NCI-H1417 (cell line): ENCODE results near the gene ZNF710.
"Not testable (repeated sequence)": the region's sequence is repeated elsewhere in the genome, so short reads cannot be mapped to it uniquely, and the experiment has no call there.

Experiments
- DNase-seq, 3 experiments: peaks; one replicate each; lab custom pipeline; 2025; lab: John Stamatoyannopoulos, UW

ZNF710 gene

GRCh38 chr15:90058775-90059174 lies 57.7 kb downstream of the ZNF710 start:
- no peak for DNase-seq

GRCh38 chr15:90059208-90059985 lies 58.3 kb downstream of the ZNF710 start:
- DNase-seq, result no peak

- DNase-seq, result no peak
Measured at GRCh38 chr15:90060797-90061196, 59.7 kb downstream of the ZNF710 start.

- peak; percentile 77 to 98 (median 97) for DNase-seq
Measured at GRCh38 chr15:90062023-90062442, 60.9 kb downstream of the ZNF710 start.

- peak; percentile 79 to 98 (median 97) for DNase-seq
Measured at GRCh38 chr15:90062462-90062932, 61.4 kb downstream of the ZNF710 start.

- DNase-seq, result peak in 2 of 3 experiments; percentile 47 to 71
Measured at GRCh38 chr15:90062973-90063769, 62.0 kb downstream of the ZNF710 start.

GRCh38 chr15:90063770-90064247 lies 62.7 kb downstream of the ZNF710 start:
- DNase-seq, result peak in 2 of 3 experiments; percentile 27 to 47

GRCh38 chr15:90064911-90065681 lies 64.0 kb downstream of the ZNF710 start:
- DNase-seq, result no peak

- DNase-seq, result no peak
Measured at GRCh38 chr15:90065682-90066049, 64.5 kb downstream of the ZNF710 start.

GRCh38 chr15:90067181-90067952 lies 66.2 kb downstream of the ZNF710 start:
- DNase-seq, result no peak

- no peak for DNase-seq
Measured at GRCh38 chr15:90067953-90068606, 67.0 kb downstream of the ZNF710 start.

GRCh38 chr15:90070623-90071022 lies 69.5 kb downstream of the ZNF710 start:
- not testable (repeated sequence) for DNase-seq

- peak; percentile 65 to 86 (median 68) for DNase-seq
Measured at GRCh38 chr15:90071220-90071807, 70.2 kb downstream of the ZNF710 start.

GRCh38 chr15:90072978-90073640 lies 72.0 kb downstream of the ZNF710 start:
- no peak for DNase-seq

- no peak for DNase-seq
Measured at GRCh38 chr15:90074023-90074422, 72.9 kb downstream of the ZNF710 start.

- no peak for DNase-seq
Measured at GRCh38 chr15:90074916-90075315, 73.8 kb downstream of the ZNF710 start.

- DNase-seq, result no peak
Measured at GRCh38 chr15:90075420-90076289, 74.5 kb downstream of the ZNF710 start.

GRCh38 chr15:90076716-90077115 lies 75.6 kb downstream of the ZNF710 start:
- DNase-seq, result no peak

GRCh38 chr15:90078965-90079364 lies 77.8 kb downstream of the ZNF710 start:
- no peak for DNase-seq
